ENCODE results near the gene MAP1LC3C.

Gene MAP1LC3C

GRCh38 chr1:241972703-241973369, 26.1 kb downstream of the MAP1LC3C start:
- H3K36me3 ChIP-seq (replicated peaks) = no peaks in the 10 kb centered on the region
- DNase-seq = peak; percentile 54
- no peaks in the 10 kb centered on the region for H3K27me3 ChIP-seq (replicated peaks)
- in situ Hi-C loops (cut with HindIII; ENCODE audit: low pct_ligation_motif_present, low sequenced_read_pairs) = no loop called here
- TF ChIP-seq, protein P1, sequence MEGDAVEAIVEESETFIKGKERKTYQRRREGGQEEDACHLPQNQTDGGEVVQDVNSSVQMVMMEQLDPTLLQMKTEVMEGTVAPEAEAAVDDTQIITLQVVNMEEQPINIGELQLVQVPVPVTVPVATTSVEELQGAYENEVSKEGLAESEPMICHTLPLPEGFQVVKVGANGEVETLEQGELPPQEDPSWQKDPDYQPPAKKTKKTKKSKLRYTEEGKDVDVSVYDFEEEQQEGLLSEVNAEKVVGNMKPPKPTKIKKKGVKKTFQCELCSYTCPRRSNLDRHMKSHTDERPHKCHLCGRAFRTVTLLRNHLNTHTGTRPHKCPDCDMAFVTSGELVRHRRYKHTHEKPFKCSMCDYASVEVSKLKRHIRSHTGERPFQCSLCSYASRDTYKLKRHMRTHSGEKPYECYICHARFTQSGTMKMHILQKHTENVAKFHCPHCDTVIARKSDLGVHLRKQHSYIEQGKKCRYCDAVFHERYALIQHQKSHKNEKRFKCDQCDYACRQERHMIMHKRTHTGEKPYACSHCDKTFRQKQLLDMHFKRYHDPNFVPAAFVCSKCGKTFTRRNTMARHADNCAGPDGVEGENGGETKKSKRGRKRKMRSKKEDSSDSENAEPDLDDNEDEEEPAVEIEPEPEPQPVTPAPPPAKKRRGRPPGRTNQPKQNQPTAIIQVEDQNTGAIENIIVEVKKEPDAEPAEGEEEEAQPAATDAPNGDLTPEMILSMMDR (IDR thresholded peaks at IDR 0.05; ENCODE audit: low read depth, low read length, missing control alignments) = no peak
- H3K27ac ChIP-seq = no peak overlapping the region
- H3K4me3 ChIP-seq (ENCODE audit: low read depth, low read length) = no peak overlapping the region

DNA sequence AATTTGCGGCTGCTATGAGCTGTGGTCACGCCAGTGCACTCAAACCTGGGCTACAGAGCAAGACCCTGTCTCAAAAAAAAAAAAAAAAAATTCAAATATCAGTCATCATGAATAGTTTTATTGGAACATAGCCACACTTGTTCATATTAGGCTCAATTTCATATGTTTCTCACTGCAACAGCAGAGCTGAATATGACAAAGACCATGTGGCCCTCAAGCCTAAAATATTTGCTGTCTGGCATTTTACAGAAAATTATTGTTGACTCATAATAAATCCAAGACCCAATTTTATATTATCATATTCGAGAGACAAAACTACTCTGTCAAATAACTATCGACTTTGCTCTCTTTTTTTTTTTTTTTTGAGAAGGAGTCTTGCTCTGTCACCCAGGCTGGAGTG, 30.3 kb downstream of the MAP1LC3C start:
- DNase-seq = no peak
- H3K27me3 ChIP-seq (replicated peaks) = no peaks in the 10 kb centered on the region
- TF ChIP-seq, protein P1 (IDR thresholded peaks at IDR 0.05; ENCODE audit: low read depth, low read length, missing control alignments) = no peak
- no peak overlapping the region for H3K4me3 ChIP-seq (ENCODE audit: low read depth, low read length)
- in situ Hi-C loops (cut with HindIII; ENCODE audit: low pct_ligation_motif_present, low sequenced_read_pairs) = no loop called here
- no peaks in the 10 kb centered on the region for H3K36me3 ChIP-seq (replicated peaks)
- H3K27ac ChIP-seq = no peak overlapping the region

GRCh38 chr1:241964550-241965282, 34.2 kb downstream of the MAP1LC3C start:
- TF ChIP-seq, protein P1 (IDR thresholded peaks at IDR 0.05; ENCODE audit: low read depth, low read length, missing control alignments) = no peak
- no peak overlapping the region for H3K4me3 ChIP-seq (ENCODE audit: low read depth, low read length)
- H3K36me3 ChIP-seq (replicated peaks) = no peaks in the 10 kb centered on the region
- H3K27me3 ChIP-seq (replicated peaks) = no peaks in the 10 kb centered on the region
- in situ Hi-C loops (cut with HindIII; ENCODE audit: low pct_ligation_motif_present, low sequenced_read_pairs) = no loop called here
- no peak for DNase-seq
- H3K27ac ChIP-seq = no peak overlapping the region

DNA sequence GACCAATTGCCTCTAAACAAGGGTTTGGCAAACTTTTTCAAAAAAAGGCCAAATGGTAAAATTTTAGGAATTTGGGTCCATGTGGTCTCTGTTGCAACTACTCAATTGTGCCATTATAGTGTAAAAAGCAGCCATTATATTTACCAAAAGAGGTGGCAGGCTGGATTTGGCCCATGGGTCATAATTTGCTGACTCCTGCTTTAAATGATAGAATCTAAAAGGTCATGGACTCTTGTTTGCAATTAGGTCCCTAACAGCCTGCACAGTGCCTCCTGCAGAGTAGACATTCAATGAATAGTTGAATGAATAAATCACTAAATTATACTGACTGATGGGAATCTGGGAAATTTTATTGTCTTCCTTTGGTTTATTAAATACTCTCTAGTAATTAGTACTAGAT, 35.2 kb downstream of the MAP1LC3C start:
- no peaks in the 10 kb centered on the region for H3K27me3 ChIP-seq (replicated peaks)
- no peak overlapping the region for H3K27ac ChIP-seq
- no peak overlapping the region for H3K4me3 ChIP-seq (ENCODE audit: low read depth, low read length)
- H3K36me3 ChIP-seq (replicated peaks) = no peaks in the 10 kb centered on the region
- TF ChIP-seq, protein P1 (IDR thresholded peaks at IDR 0.05; ENCODE audit: low read depth, low read length, missing control alignments) = no peak
- in situ Hi-C loops (cut with HindIII; ENCODE audit: low pct_ligation_motif_present, low sequenced_read_pairs) = no loop called here
- DNase-seq = no peak

DNA sequence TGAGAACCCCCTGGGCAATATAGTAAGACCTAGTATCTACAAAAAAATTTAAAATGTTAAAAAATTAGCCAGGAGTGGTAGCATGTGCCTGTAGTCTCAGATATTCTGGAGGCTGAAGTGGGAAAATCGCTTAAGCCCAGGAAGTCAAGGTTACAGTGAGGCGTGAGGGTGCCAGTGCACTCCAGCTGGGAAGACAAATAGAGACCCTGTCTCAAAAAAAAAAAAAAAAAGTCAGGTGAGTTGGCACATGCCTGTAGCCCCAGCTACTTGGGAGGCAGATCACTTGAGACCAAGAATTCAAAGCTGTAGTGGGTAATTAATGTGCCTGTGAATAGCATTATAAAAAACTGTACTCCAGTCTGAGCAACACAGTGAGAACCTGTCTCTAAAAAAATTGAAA, 36.7 kb downstream of the MAP1LC3C start:
- in situ Hi-C loops (cut with HindIII; ENCODE audit: low pct_ligation_motif_present, low sequenced_read_pairs) = no loop called here
- DNase-seq = no peak
- no peak overlapping the region for H3K4me3 ChIP-seq (ENCODE audit: low read depth, low read length)
- TF ChIP-seq, protein P1 (IDR thresholded peaks at IDR 0.05; ENCODE audit: low read depth, low read length, missing control alignments) = no peak
- H3K27ac ChIP-seq = no peak overlapping the region
- no peaks in the 10 kb centered on the region for H3K36me3 ChIP-seq (replicated peaks)
- H3K27me3 ChIP-seq (replicated peaks) = no peaks in the 10 kb centered on the region
